GM18502 (cell line): ENCODE measurements around the gene SULT2B1.

Experiments used
- ATAC-seq: cut with Tn5 transposase; IDR thresholded peaks from one replicate; pipeline ENCODE4 v1.9.1; 2021; ENCODE audit warnings: mild to moderate bottlenecking; ENCODE audit not compliant: unreplicated experiment, poor library complexity

The SULT2B1 gene

GRCh38 chr19:48596679-48597465 is 44.9 kb downstream of the SULT2B1 start:
- no peak for ATAC-seq

- ATAC-seq, result no peak
Measured at GRCh38 chr19:48598996-48599700, 47.2 kb downstream of the SULT2B1 start.

- no peak for ATAC-seq
Measured at GRCh38 chr19:48600679-48601417, 48.9 kb downstream of the SULT2B1 start.

GRCh38 chr19:48603001-48603400 is 51.0 kb downstream of the SULT2B1 start:
- ATAC-seq, result no peak

- no peak for ATAC-seq
Measured at GRCh38 chr19:48603449-48603848, 51.5 kb downstream of the SULT2B1 start.

- ATAC-seq, result no peak
Measured at GRCh38 chr19:48603850-48604249, 51.9 kb downstream of the SULT2B1 start.

GRCh38 chr19:48606463-48607358 is 54.7 kb downstream of the SULT2B1 start, which contains the start of gene SPACA4:
SPACA4 (plus strand) TSS chr19:48606742; CDS start chr19:48606979, 237 bp downstream.
- no peak for ATAC-seq

GRCh38 chr19:48607359-48607755 is 55.4 kb downstream of the SULT2B1 start:
- no peak for ATAC-seq

- ATAC-seq, result no peak
Measured at GRCh38 chr19:48608798-48609263, 56.9 kb downstream of the SULT2B1 start.

GRCh38 chr19:48609571-48610108 is 57.7 kb downstream of the SULT2B1 start:
- ATAC-seq, result no peak

- ATAC-seq, result no peak
Measured at GRCh38 chr19:48611872-48612271, 59.9 kb downstream of the SULT2B1 start.

GRCh38 chr19:48613024-48613851 is 61.3 kb downstream of the SULT2B1 start:
- no peak for ATAC-seq

GRCh38 chr19:48613852-48614435 is 62.0 kb downstream of the SULT2B1 start:
- no peak for ATAC-seq

GRCh38 chr19:48614436-48615230 is 62.7 kb downstream of the SULT2B1 start, which contains the start of gene FAM83E:
FAM83E (minus strand) TSS chr19:48615076; CDS start chr19:48613372, 1,704 bp downstream.
- no peak for ATAC-seq

GRCh38 chr19:48615231-48616040 is 63.5 kb downstream of the SULT2B1 start:
- no peak for ATAC-seq

- no peak for ATAC-seq
Measured at GRCh38 chr19:48616041-48616436, 64.1 kb downstream of the SULT2B1 start.
